Esophagus muscularis mucosa (tissue), 4 donors: ENCODE data around the gene MAGI2.

Experiments
- CTCF ChIP-seq, 3 experiments: fragments of 200-600 bp in 2 of 3; fragments of 450-650 bp in 1 of 3; sonication (generic) in 2 of 3; IDR thresholded peaks; one replicate each; pipeline ENCODE4 v1.5.1; 2017 to 2019; ENCODE audit warnings: antibody characterized with exemption in 3 of 3, mild to moderate bottlenecking in 2 of 3, moderate library complexity in 1 of 3
- EP300 ChIP-seq: sonication (generic); formaldehyde crosslinking; IDR thresholded peaks from one replicate; pipeline ENCODE4 v1.6.1; 2017; ENCODE audit warnings: antibody characterized with exemption
- POLR2A ChIP-seq: fragments of 450-650 bp; IDR thresholded peaks from one replicate; pipeline ENCODE4 v1.6.1; 2017; ENCODE audit warnings: antibody characterized with exemption, moderate library complexity, mild to moderate bottlenecking, low read depth

- TF ChIP-seq EP300 (no peak), POLR2A (no peak), CTCF (IDR thresholded peaks at IDR 0.05) (no peak)
These were observed 776.1 kb downstream of the MAGI2 start for GRCh38 chr7:78677391-78677790.
